ENCODE measurements around the gene KCNMA1.

The KCNMA1 gene

DNA sequence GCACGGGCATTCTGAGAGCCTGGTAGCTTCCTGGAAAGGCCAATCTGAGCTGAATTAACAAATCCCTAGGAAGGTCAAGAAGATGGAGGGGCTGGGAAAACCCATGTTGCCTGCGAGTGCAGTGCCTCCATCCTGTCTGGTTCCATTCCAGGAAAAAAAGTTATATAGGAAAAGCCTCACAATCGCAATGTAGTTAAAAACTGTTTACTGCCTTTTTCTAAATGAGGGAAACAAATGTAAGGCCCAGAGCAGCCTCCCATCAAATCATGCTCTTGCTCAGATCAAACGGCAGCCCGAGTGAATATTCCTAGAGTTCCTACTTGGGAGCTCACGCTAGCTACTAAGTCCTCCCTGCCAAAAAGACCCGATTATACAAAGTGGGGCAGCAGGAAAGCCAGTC is 179.9 kb downstream of the KCNMA1 start:
- no peak overlapping the region for H3K27ac ChIP-seq (ENCODE audit: low read depth, low read length)

DNA sequence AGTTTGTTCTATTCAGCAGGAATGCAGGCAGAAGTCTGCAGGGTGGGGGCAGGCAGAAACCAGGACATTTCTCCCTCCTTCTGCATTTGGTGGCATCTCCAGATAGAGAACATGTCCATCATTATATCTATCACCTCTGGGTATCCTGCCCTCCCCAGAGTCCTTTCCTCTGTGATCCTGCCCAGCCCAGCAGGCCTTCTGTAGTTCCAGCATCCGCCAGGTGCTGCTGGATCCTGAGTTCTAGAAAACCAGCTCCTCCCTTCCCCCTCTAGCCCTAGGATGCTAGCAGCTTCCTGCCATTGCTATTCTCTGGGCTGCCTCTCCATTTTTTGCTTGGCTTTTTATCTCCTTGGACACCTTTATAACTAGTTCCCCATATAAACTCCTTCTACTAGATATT is 180.3 kb downstream of the KCNMA1 start:
- Histone ChIP-seq H3K36me3 (ENCODE audit: control insufficient read depth, insufficient read depth, low read length) (no peaks in the 10 kb centered on the region), H3K9ac (ENCODE audit: low read length) (no peak overlapping the region), H3K4me1 (ENCODE audit: control insufficient read depth, insufficient read depth, low read length) (peaks cover 4% of the 10 kb centered on the region), H3K27me3 (ENCODE audit: control insufficient read depth, insufficient read depth, low read length) (no peaks in the 10 kb centered on the region), H3K4me3 (ENCODE audit: low read length) (no peak overlapping the region), H3K27ac (ENCODE audit: low read depth, low read length) (no peak overlapping the region)

More for the DNA sequence above, 179.9 kb downstream of the KCNMA1 start:
- peaks cover 4% of the 10 kb centered on the region for H3K4me1 ChIP-seq (ENCODE audit: control insufficient read depth, insufficient read depth, low read length)
- no peaks in the 10 kb centered on the region for H3K36me3 ChIP-seq (ENCODE audit: control insufficient read depth, insufficient read depth, low read length)
- H3K9ac ChIP-seq (ENCODE audit: low read length) = no peak overlapping the region
- no peaks in the 10 kb centered on the region for H3K27me3 ChIP-seq (ENCODE audit: control insufficient read depth, insufficient read depth, low read length)
- no peak overlapping the region for H3K4me3 ChIP-seq (ENCODE audit: low read length)

DNA sequence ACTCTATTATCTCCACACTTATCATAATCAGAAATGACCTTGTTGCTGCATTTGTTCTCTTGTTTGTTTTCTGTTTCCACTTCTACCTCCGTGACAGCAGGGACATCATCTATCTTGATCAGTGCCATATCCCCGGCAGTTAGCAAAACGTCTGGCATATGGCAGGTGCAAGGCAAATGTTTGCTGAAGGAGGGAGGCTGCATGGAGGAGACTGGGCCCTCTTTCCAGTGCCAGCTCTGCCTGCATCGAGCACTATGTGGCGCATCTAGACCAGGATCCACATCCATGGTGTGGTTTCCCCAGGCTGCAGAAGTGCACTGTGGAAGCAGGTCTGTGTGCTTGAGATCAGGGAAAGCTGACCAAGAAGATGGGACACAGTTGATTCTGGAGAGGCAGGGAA is 181.2 kb downstream of the KCNMA1 start:
- H3K27ac ChIP-seq (ENCODE audit: low read depth, low read length) = no peak overlapping the region
- H3K36me3 ChIP-seq (ENCODE audit: control insufficient read depth, insufficient read depth, low read length) = no peaks in the 10 kb centered on the region

DNA sequence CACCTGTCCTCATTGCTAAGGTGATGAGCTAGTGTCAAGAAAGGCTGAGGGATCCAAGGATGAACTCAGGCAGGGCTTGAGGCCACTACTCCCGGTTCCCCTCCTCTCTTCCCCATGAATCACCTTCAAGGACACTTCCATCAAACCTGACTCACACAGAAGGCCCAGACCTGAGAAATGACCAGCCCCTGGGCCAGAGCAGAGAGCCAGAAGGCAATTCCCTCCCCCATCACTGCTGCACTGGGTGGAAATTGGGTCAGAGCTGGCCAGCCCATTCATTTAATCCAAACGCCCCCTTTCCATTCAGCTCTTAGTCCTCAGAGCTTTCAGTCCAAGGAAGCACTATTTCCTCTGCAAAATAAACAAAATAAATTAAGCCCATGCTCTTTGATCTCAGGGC is 182.0 kb downstream of the KCNMA1 start:
- H3K36me3 ChIP-seq (ENCODE audit: control insufficient read depth, insufficient read depth, low read length) = no peaks in the 10 kb centered on the region
- no peak overlapping the region for H3K27ac ChIP-seq (ENCODE audit: low read depth, low read length)

More for the DNA sequence above, 181.2 kb downstream of the KCNMA1 start:
- Histone ChIP-seq H3K4me3 (ENCODE audit: low read length) (no peak overlapping the region), H3K9ac (ENCODE audit: low read length) (no peak overlapping the region), H3K4me1 (ENCODE audit: control insufficient read depth, insufficient read depth, low read length) (peaks cover 4% of the 10 kb centered on the region), H3K27me3 (ENCODE audit: control insufficient read depth, insufficient read depth, low read length) (no peaks in the 10 kb centered on the region)

DNA sequence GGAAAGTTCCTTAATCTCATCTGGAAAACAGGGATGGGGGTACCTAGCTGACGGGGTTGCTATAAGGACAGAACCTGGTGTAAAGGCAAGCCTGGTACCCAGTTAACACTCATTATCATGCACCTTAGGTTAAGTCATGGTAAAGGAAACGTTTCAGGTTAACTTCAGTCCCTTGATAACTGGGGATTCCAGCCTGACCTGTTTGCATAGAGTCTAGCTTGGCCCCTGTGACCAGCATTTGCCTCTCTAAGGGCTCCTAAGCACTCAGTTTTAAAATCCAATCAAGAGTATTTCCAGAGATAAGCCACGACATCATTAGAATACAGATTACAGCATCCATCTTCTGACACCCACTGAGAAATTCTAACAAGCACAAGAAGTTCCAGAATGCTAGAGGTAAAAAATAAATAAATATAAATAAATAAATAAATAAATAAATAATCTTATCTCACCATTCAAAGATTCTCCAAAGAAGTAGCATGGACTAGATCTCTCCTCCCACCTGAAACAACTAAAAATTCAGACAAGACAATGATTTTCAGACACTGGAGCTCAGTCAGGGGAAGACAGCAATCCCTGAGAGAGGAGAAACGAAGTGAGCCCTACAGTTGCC is 184.6 kb downstream of the KCNMA1 start:
- Histone ChIP-seq H3K27me3 (ENCODE audit: control insufficient read depth, insufficient read depth, low read length) (no peaks in the 10 kb centered on the region), H3K36me3 (ENCODE audit: control insufficient read depth, insufficient read depth, low read length) (no peaks in the 10 kb centered on the region), H3K27ac (ENCODE audit: low read depth, low read length) (no peak overlapping the region), H3K4me3 (ENCODE audit: low read length) (no peak overlapping the region), H3K4me1 (ENCODE audit: control insufficient read depth, insufficient read depth, low read length) (peaks cover 4% of the 10 kb centered on the region), H3K9ac (ENCODE audit: low read length) (no peak overlapping the region)

More for the DNA sequence above, 182.0 kb downstream of the KCNMA1 start:
- H3K4me3 ChIP-seq (ENCODE audit: low read length) = no peak overlapping the region
- H3K27me3 ChIP-seq (ENCODE audit: control insufficient read depth, insufficient read depth, low read length) = no peaks in the 10 kb centered on the region
- H3K4me1 ChIP-seq (ENCODE audit: control insufficient read depth, insufficient read depth, low read length) = peaks cover 4% of the 10 kb centered on the region
- H3K9ac ChIP-seq (ENCODE audit: low read length) = no peak overlapping the region

DNA sequence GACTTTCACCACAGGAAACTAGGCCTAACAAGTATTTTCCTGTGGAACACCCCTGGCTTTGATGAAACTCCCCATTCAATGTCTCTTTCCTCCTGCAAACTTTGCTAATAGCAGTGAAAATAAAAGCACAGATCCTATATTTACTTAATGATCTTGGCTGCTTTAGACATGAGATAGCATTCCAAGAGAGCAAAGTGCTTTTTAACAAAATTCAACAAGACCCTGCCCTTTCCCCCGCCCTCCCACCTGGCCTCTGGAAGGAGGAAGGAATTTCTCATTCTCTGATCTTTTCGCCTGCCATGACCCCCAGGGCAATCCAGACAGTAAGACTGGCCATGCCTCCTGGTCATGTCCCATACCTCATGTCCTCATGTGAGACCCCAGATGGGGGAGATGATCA is 185.7 kb downstream of the KCNMA1 start:
- no peaks in the 10 kb centered on the region for H3K36me3 ChIP-seq (ENCODE audit: control insufficient read depth, insufficient read depth, low read length)
- H3K4me3 ChIP-seq (ENCODE audit: low read length) = no peak overlapping the region
- H3K27ac ChIP-seq (ENCODE audit: low read depth, low read length) = no peak overlapping the region
- H3K9ac ChIP-seq (ENCODE audit: low read length) = no peak overlapping the region
- H3K27me3 ChIP-seq (ENCODE audit: control insufficient read depth, insufficient read depth, low read length) = no peaks in the 10 kb centered on the region
- H3K4me1 ChIP-seq (ENCODE audit: control insufficient read depth, insufficient read depth, low read length) = peaks cover 2% of the 10 kb centered on the region

DNA sequence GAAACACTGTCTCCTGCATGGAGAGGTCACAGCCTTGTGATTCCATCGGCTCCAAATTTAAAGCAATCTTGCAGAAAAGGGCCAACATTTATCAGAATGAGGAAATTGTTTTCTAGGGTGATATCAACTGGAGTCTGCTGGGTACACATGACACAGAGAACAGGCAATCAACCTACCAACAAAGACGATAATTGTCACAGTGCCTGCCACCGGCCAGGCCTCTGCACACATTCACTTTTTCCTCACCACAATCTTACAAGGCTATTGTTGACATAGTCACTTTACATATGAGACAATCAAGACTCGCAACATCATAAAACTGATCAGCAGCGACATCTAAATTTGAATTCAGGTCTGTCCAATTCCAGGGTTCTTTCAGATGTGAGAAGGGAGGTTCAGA is 189.4 kb downstream of the KCNMA1 start:
- no peak overlapping the region for H3K27ac ChIP-seq (ENCODE audit: low read depth, low read length)
- no peaks in the 10 kb centered on the region for H3K27me3 ChIP-seq (ENCODE audit: control insufficient read depth, insufficient read depth, low read length)
- peaks cover 2% of the 10 kb centered on the region for H3K4me1 ChIP-seq (ENCODE audit: control insufficient read depth, insufficient read depth, low read length)

DNA sequence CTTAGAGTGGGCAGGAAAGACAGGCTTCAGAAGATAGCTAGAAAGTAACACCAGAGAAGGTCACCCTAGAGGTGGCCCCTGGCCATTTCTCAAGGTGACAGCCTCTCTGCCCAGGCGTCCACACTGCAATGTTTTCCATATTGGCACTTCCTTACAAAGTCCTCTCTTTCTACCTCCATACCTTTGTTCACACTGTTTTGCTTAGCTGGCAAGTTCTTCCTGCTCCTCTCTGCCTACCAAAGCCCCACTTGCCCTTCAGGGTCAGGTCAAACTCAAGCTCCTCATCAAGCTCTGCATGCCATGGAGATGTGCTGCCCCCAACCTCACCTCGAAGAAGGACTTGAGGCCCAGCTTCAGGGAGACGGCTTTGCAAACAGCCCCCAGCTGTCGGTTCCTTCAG is 190.9 kb downstream of the KCNMA1 start:
- H3K4me1 ChIP-seq (ENCODE audit: control insufficient read depth, insufficient read depth, low read length) = peaks cover 2% of the 10 kb centered on the region
- H3K27ac ChIP-seq (ENCODE audit: low read depth, low read length) = no peak overlapping the region
- H3K27me3 ChIP-seq (ENCODE audit: control insufficient read depth, insufficient read depth, low read length) = no peaks in the 10 kb centered on the region

More for the DNA sequence above, 189.4 kb downstream of the KCNMA1 start:
- Histone ChIP-seq H3K9ac (ENCODE audit: low read length) (no peak overlapping the region), H3K36me3 (ENCODE audit: control insufficient read depth, insufficient read depth, low read length) (no peaks in the 10 kb centered on the region), H3K4me3 (ENCODE audit: low read length) (no peak overlapping the region)

DNA sequence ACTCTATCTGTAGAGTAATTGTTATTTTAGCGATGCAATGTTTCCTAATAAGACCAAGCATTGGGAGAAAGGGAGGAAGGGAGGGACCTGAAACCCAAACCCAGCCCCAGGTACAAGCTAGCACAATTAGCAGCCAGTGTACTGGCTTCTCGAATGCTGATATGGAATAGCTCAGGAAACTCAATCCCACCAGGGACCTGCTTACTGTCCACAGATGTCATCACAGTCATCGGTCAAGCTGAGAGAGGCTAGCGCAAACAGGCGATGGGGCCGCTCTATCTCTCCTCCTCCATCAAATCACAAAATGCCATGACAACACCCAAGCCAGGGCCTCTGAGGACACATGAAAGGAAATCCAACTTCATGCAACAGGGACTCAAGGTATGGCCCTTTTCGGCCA is 192.1 kb downstream of the KCNMA1 start:
- Histone ChIP-seq H3K9ac (ENCODE audit: low read length) (no peak overlapping the region), H3K4me3 (ENCODE audit: low read length) (no peak overlapping the region), H3K36me3 (ENCODE audit: control insufficient read depth, insufficient read depth, low read length) (no peaks in the 10 kb centered on the region), H3K27ac (ENCODE audit: low read depth, low read length) (no peak overlapping the region), H3K27me3 (ENCODE audit: control insufficient read depth, insufficient read depth, low read length) (no peaks in the 10 kb centered on the region), H3K4me1 (ENCODE audit: control insufficient read depth, insufficient read depth, low read length) (peaks cover 2% of the 10 kb centered on the region)

More for the DNA sequence above, 190.9 kb downstream of the KCNMA1 start:
- Histone ChIP-seq H3K36me3 (ENCODE audit: control insufficient read depth, insufficient read depth, low read length) (no peaks in the 10 kb centered on the region), H3K9ac (ENCODE audit: low read length) (no peak overlapping the region), H3K4me3 (ENCODE audit: low read length) (no peak overlapping the region)

DNA sequence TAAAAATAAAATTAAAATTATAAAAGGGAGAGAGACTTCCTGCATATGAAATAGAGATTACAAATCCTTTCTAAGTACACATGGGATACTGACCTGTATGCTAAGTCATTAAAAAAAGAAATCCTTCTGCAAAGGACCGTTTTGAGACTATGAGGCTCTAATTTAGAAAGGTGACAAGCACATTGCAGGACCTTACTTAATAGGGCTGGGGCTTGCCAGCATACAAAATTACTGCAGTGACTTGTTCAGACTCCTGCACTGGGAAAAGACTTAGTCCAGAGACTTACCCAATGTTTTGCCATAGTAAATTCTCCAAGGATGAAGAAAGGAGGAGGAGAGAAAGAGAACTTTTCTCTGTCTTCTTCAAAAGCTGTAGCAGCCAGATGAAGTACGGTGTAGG is 193.6 kb downstream of the KCNMA1 start:
- H3K36me3 ChIP-seq (ENCODE audit: control insufficient read depth, insufficient read depth, low read length) = no peaks in the 10 kb centered on the region
- peaks cover 2% of the 10 kb centered on the region for H3K4me1 ChIP-seq (ENCODE audit: control insufficient read depth, insufficient read depth, low read length)
- no peaks in the 10 kb centered on the region for H3K27me3 ChIP-seq (ENCODE audit: control insufficient read depth, insufficient read depth, low read length)
- H3K9ac ChIP-seq (ENCODE audit: low read length) = no peak overlapping the region
- H3K4me3 ChIP-seq (ENCODE audit: low read length) = no peak overlapping the region
- no peak overlapping the region for H3K27ac ChIP-seq (ENCODE audit: low read depth, low read length)

DNA sequence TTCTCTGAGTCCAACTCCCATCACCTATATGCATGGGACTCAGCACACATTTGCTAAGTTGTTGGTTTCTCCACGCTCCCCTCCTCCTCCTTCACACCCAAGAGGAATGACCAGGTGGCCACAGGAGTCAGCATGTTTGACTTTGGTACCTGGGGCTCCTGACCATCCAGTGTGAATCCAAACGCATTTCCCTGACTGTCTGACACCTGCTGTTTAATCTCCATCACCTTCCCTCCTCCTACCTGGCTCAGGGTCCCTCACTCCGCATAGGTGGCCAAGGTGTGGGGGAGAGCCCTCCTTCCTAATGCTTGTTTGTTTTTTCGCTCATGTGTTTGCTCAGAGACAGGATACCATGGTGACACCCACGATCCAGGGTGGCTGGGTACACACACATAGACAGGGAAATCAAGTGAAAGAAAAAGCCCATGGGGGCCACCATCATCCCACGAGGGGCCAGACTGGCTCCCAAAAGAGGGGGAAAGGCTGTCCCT is 194.9 kb downstream of the KCNMA1 start:
- Histone ChIP-seq H3K9ac (ENCODE audit: low read length) (no peak overlapping the region), H3K27ac (ENCODE audit: low read depth, low read length) (no peak overlapping the region), H3K36me3 (ENCODE audit: control insufficient read depth, insufficient read depth, low read length) (no peaks in the 10 kb centered on the region), H3K4me3 (ENCODE audit: low read length) (no peak overlapping the region), H3K27me3 (ENCODE audit: control insufficient read depth, insufficient read depth, low read length) (no peaks in the 10 kb centered on the region), H3K4me1 (ENCODE audit: control insufficient read depth, insufficient read depth, low read length) (no peaks in the 10 kb centered on the region)

DNA sequence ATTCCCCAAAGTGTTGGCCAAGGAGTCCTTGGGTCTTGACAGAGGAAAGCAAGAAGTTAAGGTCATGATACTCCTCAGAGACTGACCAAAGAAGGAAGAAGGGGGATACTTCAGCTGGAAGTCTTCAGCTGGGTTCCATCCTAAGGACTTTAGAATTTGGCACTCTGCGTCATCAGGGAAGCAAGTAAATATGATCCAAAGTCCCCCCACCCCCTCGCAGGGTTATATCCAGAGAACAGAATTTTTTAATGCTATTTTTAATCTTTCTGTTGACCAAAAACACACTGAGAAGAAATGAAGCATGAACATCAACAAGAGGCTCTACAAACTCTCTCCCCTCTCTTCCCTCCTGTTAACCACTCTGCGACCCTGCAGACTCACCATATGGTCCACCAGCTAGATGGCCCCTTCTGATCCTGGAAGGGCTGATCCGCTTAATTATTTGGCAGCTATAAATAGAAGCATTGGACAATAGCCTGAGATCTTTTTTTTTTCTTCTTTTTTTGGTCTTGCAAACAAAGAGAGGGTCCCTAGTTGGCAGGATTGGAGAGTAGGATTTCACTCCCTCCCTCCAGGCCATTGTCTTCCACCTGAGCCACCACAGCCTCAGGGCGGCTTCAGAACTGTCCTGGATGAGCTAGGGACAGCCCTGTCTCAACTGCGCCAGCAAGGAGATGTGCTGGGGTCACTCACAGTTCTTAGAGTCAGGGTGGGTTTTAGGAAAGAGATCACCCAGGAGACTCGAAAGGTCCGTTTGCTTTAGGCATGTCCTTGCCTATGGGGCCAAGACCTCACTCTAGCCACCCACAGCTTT is 196.0 kb downstream of the KCNMA1 start:
- H3K4me3 ChIP-seq (ENCODE audit: low read length) = no peak overlapping the region
- no peak overlapping the region for H3K9ac ChIP-seq (ENCODE audit: low read length)
- no peaks in the 10 kb centered on the region for H3K36me3 ChIP-seq (ENCODE audit: control insufficient read depth, insufficient read depth, low read length)
- H3K4me1 ChIP-seq (ENCODE audit: control insufficient read depth, insufficient read depth, low read length) = no peaks in the 10 kb centered on the region
- H3K27ac ChIP-seq (ENCODE audit: low read depth, low read length) = no peak overlapping the region
- H3K27me3 ChIP-seq (ENCODE audit: control insufficient read depth, insufficient read depth, low read length) = no peaks in the 10 kb centered on the region

Measured in rectal smooth muscle tissue (tissue), 1 donor.